ENCODE results near the gene C4orf50. TPM values are rescaled to one million over a fixed set of nuclear protein-coding genes. Genes with fewer than 3 reads are reported as not detected.

The C4orf50 gene
- polyA plus RNA-seq, 1 donor from 2014 or later, result 1.6 TPM

- Histone ChIP-seq H3K4me3 (ENCODE audit: low read length) (no peak overlapping the region), H3K9me3 (ENCODE audit: low read length) (no peaks in the 10 kb centered on the region), H4K20me1 (ENCODE audit: insufficient read depth) (no peaks in the 10 kb centered on the region), H2AFZ (ENCODE audit: low read depth, low read length) (no peak overlapping the region), H3F3A (ENCODE audit: insufficient read depth, low read length, poor library complexity, severe bottlenecking) (no peaks in the 10 kb centered on the region), H3K27me3 (ENCODE audit: insufficient read depth, low read depth, low read length) (no peaks in the 10 kb centered on the region), H3K36me3 (ENCODE audit: insufficient read depth, low read length) (no peaks in the 10 kb centered on the region), H3K9ac (ENCODE audit: low read length) (no peak overlapping the region), H3K79me2 (replicated peaks; ENCODE audit: insufficient read depth, low read length) (no peaks in the 10 kb centered on the region), H3K4me2 (ENCODE audit: low read length) (no peak overlapping the region), H3K27ac (ENCODE audit: low read length) (no peak overlapping the region), H3K9me2 (ENCODE audit: insufficient read depth, low read length) (no peaks in the 10 kb centered on the region)
- no peak for TF ChIP-seq TAF1 (IDR thresholded peaks at IDR 0.05; ENCODE audit: low read depth)
- TF ChIP-seq CTCF (IDR thresholded peaks at IDR 0.05; ENCODE audit: poor library complexity, severe bottlenecking), result no peak
- TF ChIP-seq EZH2 (IDR thresholded peaks at IDR 0.05; ENCODE audit: borderline replicate concordance, insufficient read depth, low read length, poor library complexity, severe bottlenecking), result no peak
- TF ChIP-seq SMC3 (conservative IDR thresholded peaks at IDR 0.05; ENCODE audit: poor library complexity), result no peak
- no peak for TF ChIP-seq RAD21 (conservative IDR thresholded peaks at IDR 0.05)
- TF ChIP-seq MXI1 (conservative IDR thresholded peaks at IDR 0.05; ENCODE audit: poor library complexity, severe bottlenecking), result no peak
- no peak for TF ChIP-seq EP300 (conservative IDR thresholded peaks at IDR 0.05; ENCODE audit: poor library complexity, severe bottlenecking)
Observed at GRCh38 chr4:5941601-5942000, 76.6 kb downstream of the C4orf50 start.

- no peaks in the 10 kb centered on the region for H3F3A ChIP-seq (ENCODE audit: insufficient read depth, low read length, poor library complexity, severe bottlenecking)
- H3K4me2 ChIP-seq (ENCODE audit: low read length), result no peak overlapping the region
Observed at GRCh38 chr4:5940470-5941203, 77.6 kb downstream of the C4orf50 start.

More at GRCh38 chr4:5940470-5941203, 77.6 kb downstream of the C4orf50 start:
- H3K27ac ChIP-seq (ENCODE audit: low read length), result no peak overlapping the region
- no peaks in the 10 kb centered on the region for H3K79me2 ChIP-seq (replicated peaks; ENCODE audit: insufficient read depth, low read length)
- no peak for TF ChIP-seq POLR2AphosphoS5 (IDR thresholded peaks at IDR 0.05)
- no peak for TF ChIP-seq REST (IDR thresholded peaks at IDR 0.05; ENCODE audit: borderline replicate concordance)
- no peak for TF ChIP-seq EP300 (conservative IDR thresholded peaks at IDR 0.05; ENCODE audit: poor library complexity, severe bottlenecking)
- no peak for TF ChIP-seq SMC3 (conservative IDR thresholded peaks at IDR 0.05; ENCODE audit: poor library complexity)
- TF ChIP-seq CTCF (IDR thresholded peaks at IDR 0.05; ENCODE audit: poor library complexity, severe bottlenecking), result no peak
- no peak for TF ChIP-seq EZH2 (IDR thresholded peaks at IDR 0.05; ENCODE audit: borderline replicate concordance, insufficient read depth, low read length, poor library complexity, severe bottlenecking)
- TF ChIP-seq MXI1 (conservative IDR thresholded peaks at IDR 0.05; ENCODE audit: poor library complexity, severe bottlenecking), result no peak
- TF ChIP-seq RAD21 (conservative IDR thresholded peaks at IDR 0.05), result no peak
- no peak for TF ChIP-seq TAF1 (IDR thresholded peaks at IDR 0.05; ENCODE audit: low read depth)
- H4K20me1 ChIP-seq (ENCODE audit: insufficient read depth), result no peaks in the 10 kb centered on the region
- H3K4me3 ChIP-seq (ENCODE audit: low read length), result no peak overlapping the region
- no peaks in the 10 kb centered on the region for H3K36me3 ChIP-seq (ENCODE audit: insufficient read depth, low read length)
- H3K9me2 ChIP-seq (ENCODE audit: insufficient read depth, low read length), result no peaks in the 10 kb centered on the region
- no peaks in the 10 kb centered on the region for H3K9me3 ChIP-seq (ENCODE audit: low read length)
- H3K27me3 ChIP-seq (ENCODE audit: insufficient read depth, low read depth, low read length), result no peaks in the 10 kb centered on the region
- no peak overlapping the region for H2AFZ ChIP-seq (ENCODE audit: low read depth, low read length)
- no peak overlapping the region for H3K9ac ChIP-seq (ENCODE audit: low read length)
